Dedifferentiated amniotic fluid mesenchymal stem cell (primary cell): ENCODE results near the gene AK9.

Experiments used
- DNase-seq: peaks from one replicate; pipeline ENCODE4 v3.0.0-alpha.2; 2016; ENCODE audit errors: extremely low spot score

The AK9 gene

GRCh38 chr6:109512271-109512817 lies 178.7 kb downstream of the AK9 start:
- DNase-seq = no peak

GRCh38 chr6:109511832-109512231 lies 179.2 kb downstream of the AK9 start:
- no peak for DNase-seq

GRCh38 chr6:109510358-109510757 lies 180.6 kb downstream of the AK9 start:
- no peak for DNase-seq

GRCh38 chr6:109508166-109508860 lies 182.7 kb downstream of the AK9 start:
- no peak for DNase-seq

- DNase-seq = no peak
These were observed 183.4 kb downstream of the AK9 start for GRCh38 chr6:109507490-109508072.

- DNase-seq = no peak
These were observed 184.2 kb downstream of the AK9 start for GRCh38 chr6:109506841-109507240.

GRCh38 chr6:109506314-109506713 lies 184.7 kb downstream of the AK9 start:
- DNase-seq = no peak

GRCh38 chr6:109503327-109504224 lies 187.4 kb downstream of the AK9 start:
- no peak for DNase-seq

- DNase-seq = no peak
These were observed 192.1 kb downstream of the AK9 start for GRCh38 chr6:109498936-109499335.

GRCh38 chr6:109498052-109498451 lies 192.9 kb downstream of the AK9 start:
- no peak for DNase-seq

- DNase-seq = no peak
These were observed 194.8 kb downstream of the AK9 start for GRCh38 chr6:109496036-109496772.

GRCh38 chr6:109493865-109494264 lies 197.1 kb downstream of the AK9 start:
- DNase-seq = no peak

- DNase-seq = no peak
These were observed 199.6 kb downstream of the AK9 start for GRCh38 chr6:109491207-109491938.

- no peak for DNase-seq
These were observed 200.3 kb downstream of the AK9 start for GRCh38 chr6:109490713-109491112.

- DNase-seq = no peak
These were observed 203.0 kb downstream of the AK9 start for GRCh38 chr6:109488001-109488400.

GRCh38 chr6:109486068-109486467 lies 204.9 kb downstream of the AK9 start:
- DNase-seq = no peak

- DNase-seq = no peak
These were observed 205.6 kb downstream of the AK9 start for GRCh38 chr6:109485266-109485935.

- DNase-seq = no peak
These were observed 206.9 kb downstream of the AK9 start for GRCh38 chr6:109484122-109484521.

GRCh38 chr6:109483735-109484057 lies 207.3 kb downstream of the AK9 start:
- DNase-seq = no peak

- DNase-seq = peak; percentile 82
These were observed 207.9 kb downstream of the AK9 start, which contains the start of gene ZBTB24 for GRCh38 chr6:109482905-109483734. Gene ZBTB24, minus strand, starts transcription at chr6:109483219. Its CDS starts 1,193 bp downstream, at chr6:109482026.
